ENCODE measurements around the gene MS4A12.
"Not testable (repeated sequence)": the region's sequence is repeated elsewhere in the genome, so short reads cannot be mapped to it uniquely, and the experiment has no call there.

MS4A12 gene, protein sequence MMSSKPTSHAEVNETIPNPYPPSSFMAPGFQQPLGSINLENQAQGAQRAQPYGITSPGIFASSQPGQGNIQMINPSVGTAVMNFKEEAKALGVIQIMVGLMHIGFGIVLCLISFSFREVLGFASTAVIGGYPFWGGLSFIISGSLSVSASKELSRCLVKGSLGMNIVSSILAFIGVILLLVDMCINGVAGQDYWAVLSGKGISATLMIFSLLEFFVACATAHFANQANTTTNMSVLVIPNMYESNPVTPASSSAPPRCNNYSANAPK

DNA sequence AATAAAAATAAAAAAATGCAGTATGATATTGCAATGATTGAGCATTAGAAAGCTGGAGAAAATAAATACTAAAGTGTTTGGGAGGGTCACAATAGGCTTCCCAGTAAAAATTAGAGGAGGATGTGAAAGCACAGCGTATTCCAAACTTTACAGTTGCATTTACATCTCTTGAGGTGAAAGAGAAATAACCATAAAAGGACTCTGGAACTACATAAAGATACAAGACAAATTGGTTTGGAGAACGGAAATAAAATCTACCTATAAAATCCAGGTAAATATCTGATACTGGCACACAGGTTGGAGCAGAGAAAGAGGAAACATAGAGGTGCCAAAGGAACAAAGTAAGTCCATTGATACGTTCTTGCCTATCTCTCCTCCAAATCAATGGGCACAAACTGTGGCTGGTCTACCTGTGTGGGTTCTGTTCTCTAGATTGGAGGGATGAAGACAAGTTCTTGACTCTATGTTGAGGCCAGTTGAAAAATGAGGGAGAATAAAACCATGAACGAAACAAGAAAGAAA, at the start of gene MS4A12:
Gene MS4A12 (plus strand): TSS at position 291 of the 522 bp plus-strand sequence. CDS start 4,541 bp downstream, outside the sequence.
- no peak for DNase-seq

DNA sequence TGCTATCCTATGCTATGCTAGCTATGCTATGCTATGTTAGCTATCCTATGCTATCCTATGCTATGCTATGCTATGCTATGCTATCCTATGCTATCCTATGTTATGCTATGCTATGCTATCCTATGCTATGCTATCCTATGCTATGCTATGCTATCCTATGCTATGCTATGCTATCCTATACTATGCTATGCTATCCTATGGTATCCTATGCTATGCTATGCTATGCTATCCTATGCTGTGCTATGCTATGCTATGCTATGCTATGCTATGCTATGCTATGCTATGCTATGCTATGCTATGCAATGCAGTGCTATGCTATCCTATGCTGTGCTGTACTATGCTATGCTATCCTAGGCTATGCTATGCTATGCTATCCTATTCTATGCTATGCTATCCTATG, 45.5 kb upstream of the MS4A12 start:
- DNase-seq: no peak

DNA sequence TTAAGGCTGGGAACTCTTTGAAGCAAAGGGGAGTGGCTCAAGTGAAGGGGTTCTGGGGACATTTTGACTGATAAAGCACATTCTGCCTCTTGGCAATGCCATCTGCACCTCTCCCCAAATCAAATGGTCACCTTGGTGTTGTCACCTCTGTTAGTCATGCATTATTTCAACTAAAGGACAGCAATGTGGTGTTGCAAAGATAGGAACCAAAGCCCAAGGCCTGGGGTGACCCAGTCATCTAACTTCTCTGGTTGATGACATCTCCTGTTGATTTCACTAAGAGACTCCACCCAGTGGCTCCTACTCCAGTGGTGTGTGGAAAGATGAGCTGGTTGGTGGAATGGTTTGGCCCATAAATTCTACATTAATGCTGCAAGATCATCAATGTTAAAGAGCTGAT, 44.7 kb upstream of the MS4A12 start:
- DNase-seq: no peak

DNA sequence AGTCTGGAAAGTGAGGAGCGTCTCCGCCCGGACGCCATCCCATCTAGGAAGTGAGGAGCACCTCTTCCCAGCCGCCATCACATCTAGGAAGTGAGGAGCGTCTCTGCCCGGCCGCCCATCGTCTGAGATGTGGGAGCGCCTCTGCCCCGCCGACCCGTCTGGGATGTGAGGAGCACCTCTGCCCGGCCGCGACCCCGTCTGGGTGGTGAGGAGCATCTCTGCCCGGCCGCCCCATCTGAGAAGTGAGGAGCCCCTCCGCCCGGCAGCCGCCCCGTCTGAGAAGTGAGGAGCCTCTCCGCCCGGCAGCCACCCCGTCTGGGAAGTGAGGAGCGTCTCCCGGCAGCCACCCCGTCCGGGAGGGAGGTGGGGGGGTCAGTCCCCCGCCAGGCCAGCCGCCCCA, 41.4 kb upstream of the MS4A12 start:
- not testable (repeated sequence) for DNase-seq

DNA sequence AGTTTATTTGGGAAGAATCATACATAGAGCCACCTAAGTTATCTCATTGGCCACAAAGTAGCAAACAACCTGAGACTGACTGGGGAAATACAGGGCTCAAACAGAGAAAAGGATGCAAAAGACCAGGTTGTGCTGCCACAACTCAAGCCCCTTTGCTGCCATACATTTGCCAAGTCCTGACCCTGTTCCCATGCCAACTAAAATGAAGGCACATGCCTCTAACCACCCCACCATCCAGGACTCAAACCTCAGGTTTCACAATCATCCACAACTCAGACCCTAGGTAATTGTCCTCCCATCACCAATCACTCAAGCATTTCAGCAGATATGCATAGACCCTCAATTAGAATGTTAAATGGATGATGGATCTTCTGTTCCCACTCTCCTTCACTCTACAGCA, 38.4 kb upstream of the MS4A12 start:
- no peak for DNase-seq

DNA sequence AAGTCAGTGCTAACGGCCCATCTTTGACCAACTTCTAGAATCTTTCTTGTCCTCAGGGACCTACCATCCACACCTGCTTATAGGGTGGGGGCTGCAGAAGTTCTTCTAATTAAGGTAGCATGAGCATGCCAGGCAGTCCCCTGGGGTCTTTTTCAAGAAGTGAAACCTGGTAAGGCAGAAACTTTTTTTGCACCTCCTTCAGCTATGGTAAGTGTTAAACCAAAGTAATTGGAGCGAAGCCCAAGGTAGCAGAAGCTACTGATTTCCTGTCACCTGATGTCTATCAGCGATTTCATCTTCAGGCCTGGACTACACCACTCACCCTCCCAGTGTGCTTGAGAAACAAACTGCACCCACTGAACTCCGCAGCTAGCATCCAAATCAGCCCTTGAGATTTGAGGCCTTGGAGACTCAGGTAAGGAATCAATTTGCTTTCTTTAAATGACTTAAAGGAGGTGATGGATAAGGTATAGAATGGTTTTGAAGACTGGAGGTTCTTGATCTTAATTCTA, 37.0 kb upstream of the MS4A12 start, which contains the start of gene MS4A1:
Gene MS4A1 (plus strand): TSS at position 317 of the 512 bp plus-strand sequence. CDS start 6,528 bp downstream, outside the sequence.
- no peak for DNase-seq

DNA sequence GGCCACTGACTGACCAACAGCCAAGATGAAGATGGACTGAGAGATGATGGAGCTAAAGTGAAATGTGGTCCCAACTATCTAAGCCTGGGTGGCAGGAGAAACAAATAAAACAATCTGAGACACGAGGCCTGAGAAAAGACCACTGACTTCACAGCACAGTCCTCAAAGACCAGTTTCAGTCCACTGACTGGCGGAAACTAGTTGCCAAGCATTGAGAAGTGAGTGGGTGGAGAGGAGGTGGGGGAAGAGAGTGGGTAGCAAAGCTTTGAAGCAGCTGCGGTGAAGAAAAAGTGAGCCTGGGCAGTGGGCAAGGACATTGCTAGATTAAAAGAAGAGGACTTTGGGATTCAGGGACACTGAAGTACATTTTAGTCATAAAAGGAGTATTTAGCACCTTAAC, 35.0 kb upstream of the MS4A12 start:
- no peak for DNase-seq

DNA sequence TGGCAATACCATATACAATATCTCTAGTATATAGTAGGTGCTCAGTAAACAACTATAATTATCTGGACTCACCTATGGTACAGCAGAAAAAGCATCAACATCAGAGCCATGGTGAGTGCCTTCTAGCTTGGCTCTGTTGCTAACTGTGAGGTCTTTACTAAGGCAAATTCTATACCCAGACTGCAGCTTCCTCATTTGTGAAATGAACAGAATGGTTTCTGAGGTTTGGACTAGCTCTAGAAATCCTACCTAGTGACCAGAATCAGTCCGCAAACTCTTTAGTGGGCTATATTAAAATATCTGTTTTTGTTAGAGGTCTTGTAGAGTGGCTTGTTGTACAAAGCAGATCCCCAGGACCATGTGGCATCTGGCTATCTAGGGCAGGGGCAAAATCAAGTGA, 33.2 kb upstream of the MS4A12 start:
- DNase-seq: no peak

DNA sequence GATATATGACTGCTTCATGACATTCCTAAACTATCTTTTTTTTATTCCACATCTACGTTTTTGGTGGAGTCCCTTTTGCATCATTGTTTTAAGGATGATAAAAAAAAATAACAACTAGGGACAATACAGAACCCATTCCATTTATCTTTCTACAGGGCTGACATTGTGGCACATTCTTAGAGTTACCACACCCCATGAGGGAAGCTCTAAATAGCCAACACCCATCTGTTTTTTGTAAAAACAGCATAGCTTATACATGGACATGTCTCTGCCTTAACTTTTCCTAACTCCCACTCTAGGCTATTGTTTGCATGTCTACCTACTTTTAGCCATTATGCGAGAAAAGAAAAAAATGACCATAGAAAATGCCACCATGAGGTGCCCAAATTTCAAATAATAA, 23.7 kb upstream of the MS4A12 start:
- DNase-seq: no peak

DNA sequence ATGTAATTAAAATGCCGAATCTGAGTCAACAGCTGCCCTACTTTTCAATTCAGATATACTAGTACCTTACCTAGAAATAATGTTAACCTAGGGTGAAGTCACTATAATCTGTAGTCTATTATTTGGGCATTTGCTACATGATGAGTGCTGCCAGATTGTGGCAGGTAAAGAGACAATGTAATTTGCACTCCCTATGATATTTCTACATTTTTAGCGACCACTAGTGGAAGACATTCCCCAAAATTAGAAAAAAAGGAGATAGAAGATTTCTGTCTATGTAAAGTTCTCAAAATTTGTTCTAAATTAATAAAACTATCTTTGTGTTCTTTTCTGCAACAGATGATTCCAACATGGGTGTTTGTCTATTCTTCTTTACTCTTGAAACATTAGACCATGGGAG, 22.9 kb upstream of the MS4A12 start:
- no peak for DNase-seq

DNA sequence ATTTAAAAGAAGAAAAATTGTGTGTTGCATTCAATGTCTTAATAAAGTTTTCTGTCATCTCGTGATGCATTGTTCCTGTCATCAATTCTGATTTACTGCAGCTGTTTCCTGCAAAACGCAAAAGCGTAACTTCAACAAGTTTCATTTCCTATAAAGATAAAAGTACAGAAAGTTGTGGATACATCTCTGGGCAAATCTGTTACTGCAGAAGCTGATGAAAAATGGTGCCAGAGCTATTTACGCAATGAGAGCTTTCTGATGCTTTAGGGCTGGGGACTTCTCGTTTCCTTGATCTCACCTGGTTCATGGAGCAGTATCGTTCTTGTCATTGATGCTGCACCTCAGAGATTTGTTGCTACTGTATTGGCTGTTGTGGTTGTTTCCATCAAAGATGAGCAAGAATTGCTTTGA, 15.5 kb upstream of the MS4A12 start:
- no peak for DNase-seq

DNA sequence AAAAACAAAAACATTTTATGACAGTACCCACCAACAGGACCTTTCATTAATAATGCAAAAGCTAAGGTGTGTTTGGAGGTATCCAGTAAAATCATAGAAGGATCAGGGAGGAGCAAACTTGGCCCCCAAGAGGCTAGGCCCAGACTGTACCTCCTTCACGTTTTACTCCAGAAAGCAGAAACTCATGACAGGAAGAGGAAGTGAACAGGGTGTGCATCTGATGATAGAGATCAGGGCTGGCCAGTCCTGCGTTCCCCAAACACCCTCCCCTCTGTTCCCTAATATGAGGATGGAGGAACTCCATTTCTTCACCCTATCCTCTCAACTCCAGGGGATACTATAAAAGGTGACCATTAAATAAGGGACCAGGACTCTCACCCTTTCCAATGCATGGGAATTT, 10.2 kb upstream of the MS4A12 start:
- DNase-seq: no peak

DNA sequence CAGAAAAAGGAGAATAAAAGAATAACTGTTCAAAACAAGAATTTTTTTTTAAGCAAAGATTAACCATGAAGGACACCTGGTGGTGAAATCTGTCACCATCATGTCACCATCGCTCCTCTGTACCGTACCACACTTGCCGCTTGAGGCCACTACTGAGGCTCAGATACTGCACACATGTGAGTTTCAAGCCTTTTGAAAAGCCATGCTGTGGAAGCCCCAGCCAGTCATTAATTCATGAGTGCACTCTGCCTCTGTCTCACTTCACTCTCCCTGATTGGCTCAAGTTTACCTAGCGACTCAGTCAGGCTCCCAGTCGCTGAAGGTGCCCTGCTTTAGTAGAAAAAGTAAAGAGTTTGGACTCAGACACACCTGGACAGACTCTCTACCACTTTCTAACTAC, 6.6 kb upstream of the MS4A12 start:
- DNase-seq: no peak

DNA sequence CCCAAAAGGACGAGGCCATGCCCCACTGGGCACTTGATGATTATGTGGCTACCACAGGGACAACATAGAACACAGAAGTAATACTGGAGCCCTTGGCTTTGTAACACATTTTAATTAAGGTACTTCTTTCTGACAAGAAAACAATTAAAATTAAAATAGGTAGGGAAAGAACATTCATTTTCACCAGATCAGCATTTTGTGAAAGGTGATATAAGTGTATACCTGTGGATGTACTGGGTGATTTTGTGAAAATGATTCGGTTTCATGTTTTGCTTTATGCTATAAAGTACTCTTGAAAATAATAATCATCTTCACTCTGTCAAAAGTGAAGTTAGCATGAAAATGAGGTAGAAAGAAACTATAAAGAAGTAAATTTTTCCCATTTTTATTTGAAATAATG, 876 bp downstream of the MS4A12 start:
- DNase-seq: no peak

DNA sequence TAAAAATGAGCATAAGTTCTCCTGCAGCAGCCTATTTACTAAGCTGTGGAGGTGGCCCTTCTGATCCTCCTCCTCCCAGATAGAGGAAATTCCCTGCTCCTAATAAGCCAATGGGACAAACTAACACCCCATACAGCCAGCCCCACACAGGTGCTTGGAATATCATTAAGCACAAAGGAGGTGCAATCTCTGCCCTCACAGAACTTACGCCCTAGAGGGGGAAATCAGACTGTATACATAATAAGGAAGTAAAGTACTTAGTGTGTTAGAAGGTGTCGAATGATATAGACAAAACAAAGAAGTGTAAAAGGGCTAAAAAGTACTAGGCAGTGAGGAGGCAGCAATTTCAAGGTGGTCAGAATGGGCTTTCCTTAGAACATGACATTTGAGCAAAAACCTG, 5.8 kb downstream of the MS4A12 start:
- DNase-seq: no peak

DNA sequence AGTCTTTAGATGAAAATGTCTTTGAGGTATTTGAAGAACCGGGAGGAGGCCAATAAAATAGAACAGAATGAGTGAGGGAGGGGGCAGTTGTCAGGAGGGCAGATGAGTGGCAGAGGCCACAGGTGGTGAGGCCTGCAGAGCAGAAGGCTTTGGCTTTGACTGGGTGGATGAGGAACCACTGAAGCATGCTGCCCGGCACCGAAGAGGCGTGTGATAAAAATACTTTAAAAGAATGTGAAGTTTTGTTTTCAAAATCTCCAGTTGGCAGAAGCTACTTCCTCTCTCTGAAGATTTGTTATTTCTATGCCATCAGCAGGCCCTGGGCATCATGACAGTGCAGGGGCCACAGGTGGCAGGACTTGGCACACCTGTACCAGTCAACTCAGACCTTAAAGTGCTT, 6.3 kb downstream of the MS4A12 start:
- no peak for DNase-seq

DNA sequence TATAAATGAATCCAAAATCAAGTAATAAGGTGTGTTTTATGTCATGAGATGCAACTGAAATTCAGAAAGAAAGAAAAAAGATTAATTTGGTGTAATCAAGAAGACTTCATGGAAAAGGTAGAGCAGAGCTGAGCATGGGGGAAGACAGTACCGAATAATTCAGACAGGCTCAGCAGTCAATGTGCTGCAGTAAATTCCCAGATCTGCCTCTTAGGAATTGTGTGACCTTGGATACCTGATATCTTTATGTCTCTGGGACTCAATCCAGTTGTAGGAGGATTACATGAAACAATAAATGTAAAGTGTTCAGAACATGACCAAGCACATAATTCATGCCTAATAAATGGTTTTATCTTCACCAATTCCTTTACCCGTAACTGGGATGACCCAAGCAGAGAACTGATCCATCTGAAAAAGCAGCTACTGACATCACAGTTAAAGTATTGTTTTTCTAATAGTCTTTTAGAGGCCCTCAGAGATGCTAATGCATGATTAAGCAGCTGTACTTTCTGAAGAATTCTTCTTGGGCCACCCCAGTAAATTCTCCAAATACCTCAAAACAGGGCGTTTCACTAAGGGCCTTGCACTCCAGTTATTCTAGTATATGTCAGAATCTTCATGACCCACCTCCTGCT, 7.8 kb downstream of the MS4A12 start:
- no peak for DNase-seq

DNA sequence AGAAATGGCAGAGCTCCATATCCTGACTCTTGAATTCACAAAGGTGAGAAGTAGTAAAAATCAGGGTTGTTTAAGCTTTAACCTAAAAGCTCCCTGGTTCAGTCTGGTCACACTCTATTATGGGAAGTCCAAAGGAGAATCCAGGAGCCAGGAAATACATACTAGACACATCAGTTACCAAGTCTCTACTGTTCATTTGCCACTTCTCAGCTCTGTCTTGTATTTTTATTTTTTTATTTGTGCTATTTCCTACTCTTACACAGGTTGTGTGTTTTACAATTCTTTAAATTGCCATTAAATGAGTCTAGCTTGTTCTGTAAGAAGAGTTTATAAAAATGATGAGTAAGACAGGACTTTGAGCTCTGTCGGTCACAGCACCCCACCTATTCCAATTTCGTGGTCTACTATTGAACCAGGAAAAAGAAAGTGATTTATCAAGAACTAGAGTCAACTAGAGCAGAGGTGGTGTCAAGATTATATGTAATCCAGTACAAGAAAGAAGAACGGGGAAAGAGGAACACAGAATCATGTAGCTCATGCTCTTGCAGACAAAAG, 9.7 kb downstream of the MS4A12 start:
- DNase-seq: no peak

DNA sequence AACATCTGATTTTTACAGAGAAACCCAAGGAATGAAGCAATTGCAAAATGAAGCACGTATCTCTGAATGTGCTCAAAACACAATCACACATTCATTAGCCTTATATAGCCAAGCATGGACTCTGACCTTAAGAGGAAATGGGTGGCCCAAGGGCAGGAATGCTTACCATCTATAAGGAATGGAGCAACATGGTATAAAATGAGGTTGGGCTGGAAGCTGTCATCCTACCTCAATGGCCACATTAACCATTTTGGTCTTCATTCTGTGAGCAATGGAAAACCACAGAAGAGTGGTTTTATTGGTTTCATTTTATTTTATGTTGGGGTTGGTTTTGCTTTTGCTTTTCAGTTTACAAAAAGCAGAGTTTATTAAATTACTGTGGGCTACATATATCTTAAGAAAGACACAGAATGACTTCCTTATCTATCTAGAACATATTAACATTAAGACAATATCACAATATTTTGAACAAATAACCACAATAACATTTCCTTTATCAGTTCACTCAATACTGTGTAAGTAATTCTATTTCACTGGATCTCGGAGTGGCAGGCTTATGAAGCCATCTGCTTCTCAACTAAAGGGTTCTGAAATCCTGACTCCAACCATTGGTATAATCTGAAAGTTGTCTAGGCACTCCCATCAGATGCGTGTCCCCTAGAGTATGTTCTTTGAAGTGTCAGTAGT, 11.8 kb downstream of the MS4A12 start:
- no peak for DNase-seq

DNA sequence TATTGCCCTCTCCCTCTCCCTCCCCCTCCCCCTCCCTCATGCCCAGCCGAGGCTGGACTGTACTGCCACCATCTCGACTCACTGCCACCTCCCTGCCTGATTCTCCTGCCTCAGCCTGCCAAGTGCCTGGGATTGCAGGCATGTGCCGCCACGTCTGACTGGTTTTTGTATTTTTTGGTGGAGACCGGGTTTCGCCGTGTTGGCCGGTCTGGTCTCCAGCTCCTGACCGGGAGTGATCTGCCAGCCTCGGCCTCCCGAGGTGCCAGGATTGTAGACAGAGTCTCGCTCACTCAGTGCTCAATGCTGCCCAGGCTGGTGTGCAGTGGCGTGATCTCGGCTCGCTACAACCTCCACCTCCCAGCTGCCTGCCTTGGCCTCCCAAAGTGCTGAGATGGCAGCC, 17.0 kb downstream of the MS4A12 start:
- DNase-seq: not testable (repeated sequence)

DNA sequence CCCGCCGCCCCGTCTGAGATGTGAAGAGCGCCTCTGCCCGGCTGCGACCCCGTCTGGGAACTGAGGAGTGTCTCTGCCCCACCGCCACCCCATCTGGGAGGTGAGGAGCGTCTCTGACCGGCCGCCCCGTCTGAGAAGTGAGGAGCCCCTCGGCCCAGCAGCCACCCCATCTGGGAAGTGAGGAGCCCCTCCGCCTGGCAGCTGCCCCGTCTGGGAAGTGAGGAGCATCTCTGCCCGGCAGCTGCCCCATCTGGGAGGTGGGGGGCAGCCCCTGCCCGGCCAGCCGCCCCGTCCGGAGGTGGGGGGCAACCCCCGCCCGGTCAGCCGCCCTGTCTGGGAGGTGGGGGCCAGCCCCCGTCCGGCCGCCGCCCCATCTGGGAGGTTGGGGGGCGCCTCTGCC, 17.6 kb downstream of the MS4A12 start:
- not testable (repeated sequence) for DNase-seq

DNA sequence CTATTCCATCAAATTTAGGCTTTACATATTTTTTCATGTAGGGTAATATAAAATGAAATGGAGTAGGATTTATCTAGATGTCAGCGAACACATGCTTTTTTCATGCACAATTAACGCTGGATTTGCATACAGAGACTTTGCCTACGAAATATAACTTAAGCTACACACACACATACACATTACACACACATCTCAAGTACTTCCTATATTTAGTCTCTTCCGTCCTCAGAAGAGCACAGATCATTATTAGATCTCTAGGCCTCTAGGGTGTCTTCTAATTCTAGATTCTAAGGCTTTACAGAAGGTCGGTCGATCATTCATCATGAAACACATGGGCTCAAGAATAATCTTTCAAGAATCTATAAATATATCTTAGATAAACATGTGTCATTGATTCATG, 18.8 kb downstream of the MS4A12 start:
- DNase-seq: no peak

DNA sequence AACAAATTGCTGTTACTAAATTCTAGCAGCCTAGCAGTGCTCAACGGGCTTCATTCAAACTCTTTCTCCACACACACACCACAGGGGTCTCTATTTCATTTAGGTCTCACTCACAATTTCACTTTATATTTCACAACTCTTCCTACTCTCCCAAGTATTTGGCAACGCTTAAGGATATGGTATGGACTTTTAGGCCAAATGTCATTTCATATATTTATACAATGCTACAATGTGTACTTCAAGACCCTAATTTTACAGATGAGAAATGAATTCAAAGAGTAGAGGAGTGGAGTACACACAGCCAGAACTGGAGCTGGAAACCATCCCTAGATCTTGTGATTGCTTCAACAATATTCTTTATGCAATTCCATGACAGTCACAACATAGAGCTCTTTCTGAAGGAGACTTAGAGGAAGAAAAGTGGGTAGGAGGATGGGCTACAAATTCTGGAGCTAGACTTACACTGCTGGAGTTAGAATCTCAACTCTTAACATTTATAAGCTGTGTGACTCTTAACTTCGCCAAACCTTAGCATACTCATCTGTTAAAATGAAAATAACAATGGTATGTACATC, 20.2 kb downstream of the MS4A12 start:
- DNase-seq: no peak
